ENCODE measurements around the gene DLG5.

GRCh38 chr10:77959384-77959783 lies 32.8 kb upstream of the DLG5 start:
- TF ChIP-seq CTCF (IDR thresholded peaks at IDR 0.05; ENCODE audit: borderline replicate concordance, extremely low read depth, low read length, poor library complexity, severe bottlenecking), result no peak
- TF ChIP-seq EZH2 (IDR thresholded peaks at IDR 0.05; ENCODE audit: borderline replicate concordance, low read depth, low read length, severe bottlenecking), result no peak
